ENCODE results near the gene ZNF333.
"Not testable (repeated sequence)": the region's sequence is repeated elsewhere in the genome, so short reads cannot be mapped to it uniquely, and the experiment has no call there.

The ZNF333 gene

GRCh38 chr19:14700711-14701375, 11.0 kb downstream of the ZNF333 start:
- DNase-seq: no peak

GRCh38 chr19:14703833-14704232, 14.0 kb downstream of the ZNF333 start:
- DNase-seq: no peak

- no peak for DNase-seq
Measured at GRCh38 chr19:14704450-14704849, 14.6 kb downstream of the ZNF333 start.

- no peak for DNase-seq
Measured at GRCh38 chr19:14715841-14716240, 26.0 kb downstream of the ZNF333 start.

GRCh38 chr19:14718522-14719116, 28.8 kb downstream of the ZNF333 start:
- no peak for DNase-seq

- DNase-seq: no peak
Measured at GRCh38 chr19:14719162-14719561, 29.3 kb downstream of the ZNF333 start.

- no peak for DNase-seq
Measured at GRCh38 chr19:14722127-14722526, 32.3 kb downstream of the ZNF333 start.

- DNase-seq: no peak
Measured at GRCh38 chr19:14728595-14728994, 38.7 kb downstream of the ZNF333 start.

- DNase-seq: no peak
Measured at GRCh38 chr19:14731200-14731599, 41.4 kb downstream of the ZNF333 start.

- no peak for DNase-seq
Measured at GRCh38 chr19:14732510-14732909, 42.7 kb downstream of the ZNF333 start.

GRCh38 chr19:14733574-14733973, 43.7 kb downstream of the ZNF333 start:
- no peak for DNase-seq

GRCh38 chr19:14735915-14736314, 46.1 kb downstream of the ZNF333 start:
- no peak for DNase-seq

- no peak for DNase-seq
Measured at GRCh38 chr19:14746886-14747285, 57.0 kb downstream of the ZNF333 start.

- DNase-seq: no peak
Measured at GRCh38 chr19:14748601-14749000, 58.8 kb downstream of the ZNF333 start.

- no peak for DNase-seq
Measured at GRCh38 chr19:14758816-14759215, 69.0 kb downstream of the ZNF333 start.

- no peak for DNase-seq
Measured at GRCh38 chr19:14761607-14762006, 71.8 kb downstream of the ZNF333 start.

- DNase-seq: no peak
Measured at GRCh38 chr19:14762111-14762510, 72.3 kb downstream of the ZNF333 start.

- no peak for DNase-seq
Measured at GRCh38 chr19:14763497-14764145, 73.8 kb downstream of the ZNF333 start.

- no peak for DNase-seq
Measured at GRCh38 chr19:14764401-14764800, 74.6 kb downstream of the ZNF333 start.

GRCh38 chr19:14765403-14765802, 75.6 kb downstream of the ZNF333 start:
- DNase-seq: not testable (repeated sequence)

GRCh38 chr19:14765841-14766240, 76.0 kb downstream of the ZNF333 start:
- not testable (repeated sequence) for DNase-seq

GRCh38 chr19:14767466-14767971, 77.7 kb downstream of the ZNF333 start:
- no peak for DNase-seq

- no peak for DNase-seq
Measured at GRCh38 chr19:14768001-14768400, 78.2 kb downstream of the ZNF333 start.

- DNase-seq: no peak
Measured at GRCh38 chr19:14769201-14769600, 79.4 kb downstream of the ZNF333 start.

All from stimulated activated CD4-positive, alpha-beta T cell treated with anti-CD3 and anti-CD28 coated beads, Interleukin-12 subunit alpha, Interleukin-12 subunit beta, amount 100 ng/mL, for 4 hours (primary cell).